Measurements from ENCODE around the gene GNPAT.

The GNPAT gene

DNA sequence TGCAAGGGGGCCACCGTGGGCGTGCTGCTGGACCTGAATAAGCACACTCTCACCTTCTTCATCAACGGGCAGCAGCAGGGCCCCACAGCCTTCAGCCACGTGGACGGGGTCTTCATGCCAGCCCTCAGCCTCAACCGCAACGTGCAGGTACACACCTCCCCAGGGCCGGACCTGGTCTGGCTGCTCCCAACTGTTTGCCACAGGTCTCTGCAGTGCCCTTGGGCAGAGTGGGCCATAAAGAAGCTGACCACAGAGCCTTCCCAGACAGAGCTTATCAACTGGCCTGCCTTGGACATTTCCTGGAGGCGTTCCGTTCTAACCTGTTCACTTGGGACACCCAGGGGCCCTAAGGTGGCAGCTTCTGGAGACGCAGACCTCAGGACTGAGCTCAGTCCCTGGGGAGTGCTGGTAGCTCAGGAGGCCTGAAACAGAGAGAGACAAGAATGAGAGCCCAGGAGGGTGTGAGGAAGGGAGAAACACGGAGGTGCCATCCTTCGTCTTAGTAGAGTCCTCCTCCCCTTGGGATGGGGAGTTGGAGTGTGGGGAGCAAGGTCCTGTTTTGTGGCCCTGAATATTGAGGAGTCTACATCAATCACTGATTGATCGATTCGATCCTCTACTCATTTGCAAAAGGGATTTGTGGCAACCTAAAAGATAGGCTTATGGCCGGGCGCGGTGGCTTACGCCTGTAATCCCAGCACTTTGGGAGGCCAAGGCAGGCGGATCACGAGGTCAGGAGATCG, 27.0 kb upstream of the GNPAT start:
- DNase-seq (ENCODE audit: low read depth), result no peak

DNA sequence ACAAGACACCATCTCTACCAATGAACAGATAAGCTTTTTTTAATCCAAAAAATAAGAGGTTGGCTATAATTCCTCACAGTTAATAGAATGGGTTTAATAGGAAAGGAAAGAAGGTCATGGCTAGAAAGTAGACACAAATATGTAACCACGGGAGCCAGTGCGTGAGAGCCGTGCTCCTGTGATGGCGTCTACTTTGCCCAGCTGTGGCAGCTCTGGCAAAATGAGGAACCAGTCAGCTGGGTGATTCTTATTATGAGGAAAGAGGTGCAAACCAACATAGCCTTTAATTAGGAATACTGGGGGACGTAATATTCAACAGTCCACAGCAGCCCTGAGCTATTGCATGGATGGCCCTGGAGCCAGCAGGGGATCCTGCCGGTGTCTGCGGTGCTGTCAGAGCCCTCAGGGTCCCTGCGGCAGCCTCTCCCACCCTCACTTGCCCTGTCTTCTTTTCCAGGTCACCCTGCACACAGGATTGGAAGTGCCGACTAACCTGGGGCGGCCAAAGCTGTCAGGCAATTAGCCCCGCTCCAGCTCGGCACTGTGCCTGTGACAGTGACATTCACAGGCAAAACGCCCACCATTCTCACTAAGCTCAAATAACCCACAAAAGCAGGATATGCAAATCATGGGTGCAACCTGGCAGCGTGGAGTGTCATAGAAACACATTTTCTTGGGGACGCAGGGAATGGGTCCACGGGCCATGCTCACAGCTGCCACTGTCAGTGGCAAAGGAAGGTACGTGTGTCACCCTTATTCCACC, 25.9 kb upstream of the GNPAT start:
- no peak for DNase-seq (ENCODE audit: low read depth)

DNA sequence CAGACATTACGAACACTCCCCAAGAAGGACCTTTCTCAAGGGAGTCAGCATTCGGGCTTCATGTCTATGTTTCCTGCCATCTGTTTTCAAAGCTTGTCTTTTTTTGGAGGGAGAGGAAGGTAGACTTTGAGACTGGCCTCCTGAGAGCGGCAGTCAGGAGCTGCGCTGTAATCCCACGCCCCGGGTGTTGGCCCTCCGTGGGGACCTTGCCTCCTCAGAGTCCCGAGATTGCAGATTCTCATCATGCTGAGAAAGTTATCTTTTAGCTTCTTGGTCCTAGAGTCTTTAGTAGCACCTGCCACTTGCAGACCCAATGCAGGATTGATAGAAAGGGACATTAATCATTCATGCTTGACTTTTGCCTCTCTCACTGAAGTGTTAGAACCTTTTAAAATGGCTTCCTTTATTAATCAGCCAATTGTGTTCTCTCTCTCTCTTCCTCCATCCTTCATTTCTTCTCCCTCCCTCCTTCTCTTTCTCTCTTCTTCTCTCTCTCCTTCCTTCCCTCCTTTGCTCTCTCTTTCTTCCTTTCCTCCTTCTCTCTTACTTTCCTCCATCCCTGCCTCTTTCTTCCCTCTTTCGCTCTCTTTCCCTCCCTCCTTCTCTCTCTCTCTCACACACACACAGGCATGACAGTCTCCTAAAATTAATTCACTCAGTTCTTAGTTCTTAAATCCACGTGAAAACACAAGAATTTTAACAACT, 25.2 kb upstream of the GNPAT start:
- no peak for DNase-seq (ENCODE audit: low read depth)

DNA sequence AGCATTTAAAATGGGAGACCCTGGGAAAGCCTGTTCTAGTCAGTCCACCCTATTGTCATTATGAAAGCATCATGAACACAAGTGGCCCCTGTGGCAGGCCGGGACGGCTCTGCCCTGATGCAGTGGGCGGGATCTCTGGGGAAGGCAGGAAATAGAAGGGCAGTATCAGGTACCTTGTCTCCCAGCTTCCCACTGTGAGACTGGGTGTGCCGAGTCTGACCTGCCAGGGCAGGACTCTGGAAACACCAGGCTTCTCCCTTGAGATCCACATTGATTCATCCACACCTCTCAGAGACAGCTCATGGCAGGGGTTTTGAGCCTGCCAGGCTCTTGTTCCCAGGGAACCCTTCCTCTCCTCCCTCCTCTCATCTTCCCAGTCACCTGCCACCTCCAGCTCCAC, 24.5 kb upstream of the GNPAT start:
- no peak for DNase-seq (ENCODE audit: low read depth)

DNA sequence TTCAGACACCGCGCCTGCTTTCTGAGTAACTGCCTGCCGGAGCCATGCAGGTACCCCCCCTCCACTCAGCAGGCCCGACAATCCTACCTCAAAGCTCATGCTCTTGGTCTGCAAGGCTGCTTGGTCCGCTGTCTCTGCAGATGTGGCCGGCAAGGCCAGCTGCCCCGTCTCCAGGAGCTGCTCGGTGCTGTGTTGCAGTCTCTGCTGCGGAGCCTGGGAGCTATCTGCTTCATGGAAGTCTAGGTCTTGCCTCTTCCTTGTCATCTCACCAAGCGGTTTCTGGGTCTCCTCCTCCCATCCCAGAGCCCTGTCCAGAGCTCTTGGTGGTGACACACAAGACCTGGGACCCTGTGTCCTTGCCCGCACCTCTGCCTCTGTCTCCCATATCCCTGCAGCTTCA, 24.0 kb upstream of the GNPAT start:
- DNase-seq (ENCODE audit: low read depth), result no peak

DNA sequence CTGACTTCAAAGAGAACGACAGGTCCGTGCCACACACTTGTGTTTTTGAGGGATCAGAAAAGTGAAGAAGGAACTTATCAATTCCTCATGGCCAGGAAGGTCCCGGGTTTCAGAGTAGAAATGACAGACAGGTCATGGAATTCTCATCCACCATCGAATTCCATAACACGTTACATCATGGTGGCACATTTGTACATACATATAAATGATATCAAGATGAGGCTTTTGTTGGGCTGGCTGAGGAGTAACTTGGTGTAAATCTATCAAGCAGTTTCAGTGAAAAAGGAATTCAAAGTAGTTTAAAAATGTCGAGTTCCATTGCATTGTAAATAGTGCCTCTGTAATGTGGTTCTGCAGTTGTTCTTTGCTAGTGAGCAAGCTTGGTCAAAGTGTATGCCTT, 22.9 kb upstream of the GNPAT start:
- no peak for DNase-seq (ENCODE audit: low read depth)

DNA sequence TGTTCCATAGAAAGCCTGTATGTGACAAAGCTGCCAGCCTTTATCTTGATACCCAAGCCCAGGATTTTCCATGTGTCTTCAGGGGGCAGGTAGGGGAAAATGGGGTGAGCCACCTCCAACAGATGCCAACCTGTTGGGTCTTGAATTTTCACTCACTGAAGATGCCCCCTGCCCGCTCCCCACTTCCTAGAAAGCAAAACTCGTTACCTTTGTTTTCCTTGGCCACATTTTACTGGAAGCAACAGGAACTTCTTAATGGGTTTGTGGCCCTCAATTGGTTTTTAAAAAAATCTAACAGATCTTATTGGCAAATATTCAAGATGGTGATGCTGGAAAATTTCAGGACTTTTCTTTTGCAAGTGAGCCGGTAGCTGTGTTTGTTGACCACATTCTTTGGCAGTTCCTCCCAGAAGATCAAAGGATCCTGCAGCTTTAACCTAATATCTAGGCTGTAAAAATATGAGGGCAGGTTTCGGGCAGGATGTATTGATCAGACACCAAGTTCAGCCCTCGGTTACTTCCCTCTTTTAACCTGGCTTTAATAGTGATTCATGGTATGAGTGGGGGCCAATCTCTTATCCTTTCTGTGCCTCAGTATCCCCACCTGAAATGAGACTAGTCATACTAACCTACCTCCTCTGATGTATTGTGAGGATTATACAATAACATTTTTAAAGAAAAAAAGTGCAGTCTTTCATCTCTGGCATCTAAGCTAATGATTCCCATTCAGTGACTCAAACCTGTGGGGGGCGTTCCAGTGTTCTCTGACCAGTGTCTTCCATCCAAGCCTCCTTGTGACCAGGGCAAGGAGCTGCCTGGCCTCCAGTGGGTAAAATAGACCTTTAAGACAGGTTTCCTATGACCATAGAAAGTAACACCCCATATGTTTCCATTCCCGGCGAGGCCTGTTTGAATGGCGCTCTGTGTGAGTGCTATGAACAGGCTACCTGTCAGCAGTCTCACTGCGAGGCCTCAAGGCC, 21.3 kb upstream of the GNPAT start:
- DNase-seq (ENCODE audit: low read depth), result no peak

DNA sequence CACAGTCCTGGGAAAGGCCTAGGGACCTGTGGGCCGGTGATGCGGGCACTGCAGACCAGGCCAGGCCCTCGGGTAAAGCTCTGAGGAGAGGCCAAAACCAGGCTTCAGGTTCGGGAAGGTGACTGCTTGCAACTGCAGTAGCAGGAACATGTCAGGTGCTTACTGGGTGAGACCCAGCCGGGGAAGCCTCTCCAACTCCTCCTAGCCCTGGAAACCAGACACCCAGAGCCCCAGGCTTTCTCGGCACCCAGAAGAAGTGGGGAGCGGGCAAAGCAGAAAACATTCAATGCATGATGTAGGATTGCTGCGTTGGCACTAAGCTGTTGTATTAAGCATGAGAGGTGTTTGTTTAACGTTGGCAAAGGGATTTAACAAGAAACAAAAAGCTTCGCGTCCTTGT, 20.2 kb upstream of the GNPAT start:
- DNase-seq (ENCODE audit: low read depth), result no peak

DNA sequence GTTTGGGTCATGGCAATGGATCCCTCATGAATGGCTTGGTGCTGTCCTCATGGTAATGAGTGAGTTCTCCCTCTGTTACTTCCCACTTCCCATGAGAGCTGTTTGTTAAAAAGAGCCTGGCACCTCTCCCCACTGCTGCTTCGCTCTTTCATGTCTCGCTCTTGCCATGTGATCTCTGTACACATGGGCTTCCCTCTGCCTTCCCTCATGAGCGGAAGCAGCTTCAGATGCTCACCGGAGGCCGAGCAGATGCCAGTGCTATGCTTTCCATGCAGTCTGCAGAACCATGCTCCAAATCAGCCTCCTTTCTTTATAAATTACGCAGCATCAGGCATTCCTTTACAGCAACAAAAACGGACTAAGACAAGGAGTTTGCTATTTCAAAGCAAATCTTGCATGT, 14.9 kb upstream of the GNPAT start:
- DNase-seq (ENCODE audit: low read depth), result no peak

DNA sequence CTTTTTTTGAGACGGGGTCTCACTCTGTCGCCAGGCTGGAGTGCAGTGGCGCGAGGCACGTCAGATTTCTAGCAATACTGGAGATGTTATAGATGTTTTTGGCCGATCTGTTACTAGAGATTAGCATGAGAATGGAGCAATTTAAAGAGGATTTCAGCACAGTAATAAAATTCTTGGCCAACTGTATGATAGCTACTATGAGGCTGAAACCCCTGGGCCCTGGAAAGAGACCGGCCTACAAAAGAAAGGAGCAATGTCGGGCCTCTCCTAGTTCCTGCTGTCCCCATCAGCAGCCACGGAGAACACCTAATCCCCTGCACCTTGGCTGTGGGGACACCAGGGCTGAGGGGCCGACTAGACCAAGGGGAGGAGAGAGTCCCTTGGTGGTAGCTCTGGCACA, 9.5 kb upstream of the GNPAT start:
- DNase-seq (ENCODE audit: low read depth), result no peak

DNA sequence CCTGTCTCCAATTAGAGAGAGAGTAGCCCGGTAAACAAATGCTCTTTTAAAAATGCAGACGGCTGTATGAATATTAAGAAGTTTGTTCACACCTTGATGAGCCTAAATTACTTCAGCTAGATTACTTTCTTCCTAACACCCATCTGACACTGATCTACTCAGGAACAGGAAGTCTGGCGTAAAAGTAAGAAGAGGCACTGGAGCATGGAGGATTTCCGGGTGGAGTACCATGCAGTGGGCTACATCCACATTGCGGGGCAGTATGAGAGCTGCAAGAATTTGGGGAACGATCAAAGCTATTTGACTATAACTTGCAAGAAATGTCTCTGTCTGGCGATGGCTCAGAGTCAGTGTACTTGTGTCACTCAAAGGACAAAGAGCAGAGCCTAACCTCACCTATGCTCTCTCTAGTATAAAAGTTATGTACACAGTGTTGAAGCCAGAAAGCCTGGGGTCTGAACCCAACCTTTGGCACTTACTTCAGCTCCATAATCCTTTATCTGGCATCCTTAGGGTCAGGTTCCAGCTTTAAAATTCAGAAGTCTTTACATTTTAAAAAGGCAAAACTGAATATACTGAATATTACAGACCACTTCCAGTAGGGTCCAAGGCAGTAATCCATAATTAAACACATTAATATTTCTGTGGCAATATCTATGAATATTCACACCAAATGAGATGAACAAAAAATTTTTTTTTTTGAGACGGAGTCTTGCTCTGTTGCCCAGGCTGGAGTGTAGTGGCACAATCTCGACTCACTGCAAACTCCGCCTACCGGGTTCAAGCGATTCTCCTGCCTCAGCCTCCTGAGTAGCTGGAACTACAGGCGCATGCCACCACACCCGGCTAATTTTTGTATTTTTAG, 7.9 kb upstream of the GNPAT start:
- no peak for DNase-seq (ENCODE audit: low read depth)

DNA sequence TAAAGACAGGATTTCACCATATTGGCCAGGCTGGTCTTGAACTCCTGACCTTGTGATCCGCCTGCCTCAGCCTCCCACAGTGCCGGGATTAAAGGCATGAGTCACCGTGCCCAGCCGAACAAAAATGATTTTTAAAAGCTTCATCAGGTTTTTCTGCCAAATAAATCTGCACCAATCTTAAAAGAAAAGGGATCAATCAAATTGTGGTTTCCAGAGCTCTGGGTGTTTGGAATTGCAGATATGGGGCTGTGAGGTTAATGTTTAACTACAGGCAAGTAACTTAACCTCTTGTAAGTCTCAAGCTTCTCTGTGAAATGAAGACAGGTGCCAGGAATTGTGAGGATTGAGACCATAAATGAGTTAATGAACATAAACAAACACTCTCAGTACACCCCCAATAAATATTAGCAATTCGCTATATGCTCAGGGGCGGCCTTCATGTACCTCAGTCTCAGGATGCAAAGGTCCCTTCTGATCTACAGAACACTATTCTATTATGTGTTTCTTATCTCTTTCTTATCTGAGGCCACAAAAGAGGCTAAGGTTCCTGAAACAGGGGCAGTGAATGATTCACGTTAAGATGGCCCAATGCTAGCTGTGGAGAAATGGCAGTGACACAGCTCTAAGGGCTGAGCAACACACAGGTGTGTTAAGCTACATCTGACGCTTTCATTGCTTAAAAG, 7.1 kb upstream of the GNPAT start:
- no peak for DNase-seq (ENCODE audit: low read depth)

DNA sequence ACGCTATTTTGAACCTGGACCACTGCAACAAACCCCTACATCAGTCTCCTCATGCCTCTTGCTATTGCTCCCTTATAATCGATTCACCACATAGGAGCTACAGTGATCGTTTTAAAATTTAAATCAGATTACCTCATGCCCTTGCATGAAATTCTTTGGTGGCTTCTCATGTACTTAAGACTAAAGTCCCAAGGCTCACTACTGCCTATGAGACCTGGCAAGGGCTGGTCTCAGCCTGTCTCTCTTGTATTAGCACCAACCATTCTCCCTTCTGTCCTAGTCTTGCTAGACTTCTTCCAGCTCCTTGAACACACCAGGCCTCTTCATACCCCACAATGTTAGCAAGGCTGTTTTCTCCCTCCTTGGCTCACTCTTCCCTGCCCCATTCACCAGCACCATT, 6.5 kb upstream of the GNPAT start:
- no peak for DNase-seq (ENCODE audit: low read depth)

DNA sequence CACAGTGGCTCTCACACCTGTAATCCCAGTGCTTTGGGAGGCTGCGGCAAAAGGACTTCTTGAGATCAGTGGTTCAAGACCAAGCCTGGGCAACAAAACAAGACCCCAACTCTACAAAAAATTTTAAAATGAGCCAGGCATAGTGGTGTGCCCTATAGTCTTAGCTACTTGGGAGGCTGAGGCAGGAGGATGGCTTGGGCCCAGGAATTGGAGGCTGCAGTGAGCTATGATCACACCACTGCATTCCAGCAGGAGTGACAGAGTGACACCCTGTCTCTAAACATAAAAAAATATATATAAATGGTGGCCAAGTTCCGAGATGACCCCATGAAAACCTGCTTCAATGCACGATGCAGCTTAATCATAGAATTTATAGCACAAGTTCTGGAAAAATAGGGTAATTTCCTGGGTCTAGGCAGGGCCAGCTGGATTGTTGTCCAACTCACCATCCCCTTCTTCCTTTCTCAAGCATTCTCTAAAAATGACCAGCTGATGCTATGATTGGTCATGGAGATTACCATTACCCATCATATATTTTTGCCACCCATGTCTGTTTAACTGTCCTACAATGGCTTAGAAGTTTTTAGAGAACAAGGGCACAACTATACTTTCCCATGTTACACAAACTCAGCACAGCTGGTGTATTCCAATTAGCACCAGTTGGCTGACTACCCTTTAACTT, 5.3 kb upstream of the GNPAT start:
- DNase-seq (ENCODE audit: low read depth), result no peak

DNA sequence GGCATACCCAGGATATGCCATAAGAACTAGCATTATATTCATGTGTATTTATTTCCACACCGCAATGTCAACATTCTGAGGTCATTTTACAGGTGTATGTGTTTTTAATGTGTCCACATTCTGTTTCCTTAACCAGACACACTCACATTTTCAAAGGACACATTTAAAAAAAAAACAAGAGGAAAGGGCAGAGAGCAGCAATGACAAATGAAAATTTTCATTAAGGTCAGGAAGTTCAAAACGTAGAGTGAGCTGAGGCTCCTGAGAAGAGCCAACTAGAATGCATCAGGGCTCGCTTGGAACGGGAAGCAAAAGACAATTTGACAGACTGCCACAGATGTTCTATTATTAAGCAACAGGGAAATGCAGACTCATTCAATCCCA, 4.8 kb upstream of the GNPAT start:
- no peak for DNase-seq (ENCODE audit: low read depth)

DNA sequence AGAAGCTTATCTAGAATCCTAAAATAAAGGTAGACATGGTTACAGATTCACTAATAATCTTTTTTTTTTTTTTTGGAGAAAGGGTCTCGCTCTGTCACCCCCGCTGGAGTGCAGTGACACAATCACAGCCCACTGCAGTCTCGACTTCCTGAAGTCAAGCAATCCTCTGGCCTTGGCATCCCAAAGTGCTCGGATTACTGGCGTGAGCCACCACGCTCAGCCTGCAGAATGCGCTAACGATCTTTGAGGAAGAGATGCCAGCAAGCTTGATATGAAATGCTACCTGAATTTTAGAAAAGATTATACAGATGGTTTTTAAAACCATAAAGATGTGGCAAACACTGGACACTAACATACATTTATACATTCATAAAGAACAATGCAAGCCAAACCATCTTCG, 4.1 kb upstream of the GNPAT start:
- no peak for DNase-seq (ENCODE audit: low read depth)

DNA sequence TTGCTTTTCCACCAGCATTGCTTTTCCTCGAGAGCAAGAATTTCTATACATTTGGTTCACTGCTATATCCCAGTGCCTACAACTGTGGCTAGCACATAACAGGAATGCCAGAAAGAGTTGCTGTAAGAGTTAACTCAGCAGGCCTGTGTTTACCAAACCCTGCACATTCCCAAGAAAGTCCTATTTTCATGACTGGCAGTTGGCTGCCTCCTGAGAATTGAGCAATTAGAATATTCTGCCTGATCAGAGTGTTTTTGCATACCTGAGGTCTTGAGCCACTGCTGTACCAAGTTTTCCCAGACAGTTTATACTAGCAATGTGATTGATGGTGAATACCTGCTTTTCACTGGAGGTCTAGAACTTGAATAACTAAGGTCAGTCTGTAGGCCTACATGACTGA, 2.7 kb upstream of the GNPAT start:
- no peak for DNase-seq (ENCODE audit: low read depth)

DNA sequence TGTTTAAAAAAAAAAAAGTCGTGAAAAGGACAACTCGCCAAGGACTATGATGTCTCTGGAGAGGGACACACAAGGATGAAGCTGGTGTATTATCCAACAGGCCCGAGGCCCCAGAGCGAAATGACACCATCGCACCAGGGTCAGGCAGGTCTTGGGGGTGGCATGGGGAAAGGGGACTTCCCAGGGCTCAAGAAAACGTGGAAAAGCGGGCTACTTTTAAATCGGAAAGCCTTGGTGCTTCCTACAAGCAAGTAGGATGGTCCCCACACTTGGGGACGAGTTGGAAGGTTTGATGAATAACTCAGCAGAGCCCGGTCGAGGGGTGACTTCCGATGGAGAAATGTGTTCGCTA, 505 bp upstream of the GNPAT start:
- DNase-seq (ENCODE audit: low read depth), result no peak

DNA sequence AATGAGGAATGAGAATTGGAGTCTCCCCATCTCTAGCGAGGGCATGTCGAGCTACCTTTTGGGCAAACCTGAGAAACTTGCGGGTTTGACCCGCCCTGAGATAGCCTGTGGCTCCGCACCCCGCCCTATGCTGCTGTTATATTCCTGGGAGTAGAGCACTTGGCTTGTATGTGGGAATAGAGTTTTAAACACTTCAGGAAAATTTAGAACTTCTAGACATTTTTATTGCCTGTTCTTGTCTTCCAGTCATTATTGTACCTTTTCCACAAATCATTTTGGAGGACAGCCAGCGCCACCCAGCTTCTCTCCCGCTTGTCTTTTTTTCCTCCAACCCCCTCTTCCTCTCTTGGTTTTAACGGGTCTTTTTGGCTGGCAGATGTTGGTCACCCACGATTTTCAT, 738 bp downstream of the GNPAT start:
- no peak for DNase-seq (ENCODE audit: low read depth)

Measured in activated T-helper 9 cell treated with anti-CD3 and anti-CD28 coated beads, Interleukin-2, amount 50 U/mL, for 16 hours (primary cell).